IPS DF 6.9 (cell line): ENCODE results near the gene PLB1.

Experiments used
- DNase-seq: peaks from one replicate; pipeline ENCODE4 v3.0.0-alpha.2; 2013; ENCODE audit warnings: low read depth, low spot score
- H3K27ac ChIP-seq: one replicate; pipeline ENCODE4 v1.5.1; 2013; ENCODE audit warnings: low read length, control low read depth
- H3K27me3 ChIP-seq: 2 replicates; pipeline ENCODE4 v1.6.1; 2013; ENCODE audit warnings: mild to moderate bottlenecking, low read length; ENCODE audit not compliant: control insufficient read depth, insufficient read depth
- H3K36me3 ChIP-seq: 2 replicates; pipeline ENCODE4 v1.6.1; 2013; ENCODE audit warnings: low read length; ENCODE audit not compliant: control insufficient read depth, insufficient read depth
- H3K4me1 ChIP-seq: 2 replicates; pipeline ENCODE4 v1.6.1; 2013; ENCODE audit warnings: low read length; ENCODE audit not compliant: control insufficient read depth, insufficient read depth
- H3K4me3 ChIP-seq: 2 replicates; pipeline ENCODE4 v1.5.1; 2013; ENCODE audit warnings: mild to moderate bottlenecking, low read length
- H3K9me3 ChIP-seq: 2 replicates; pipeline ENCODE4 v1.6.1; 2013; ENCODE audit warnings: low read length, inconsistent platforms; ENCODE audit not compliant: control insufficient read depth, insufficient read depth
- WGBS: extraction: QIAGEN DNeasy Blood & Tissue Kit; methylation state at CpG from one replicate; pipeline ENCODE4 v1.1.7; 2013; ENCODE audit warnings: mixed read lengths, missing lambda C conversion rate; ENCODE audit not compliant: insufficient read length, insufficient coverage; 5-methylcytosine and 5-hydroxymethylcytosine counted together

The PLB1 gene

DNA sequence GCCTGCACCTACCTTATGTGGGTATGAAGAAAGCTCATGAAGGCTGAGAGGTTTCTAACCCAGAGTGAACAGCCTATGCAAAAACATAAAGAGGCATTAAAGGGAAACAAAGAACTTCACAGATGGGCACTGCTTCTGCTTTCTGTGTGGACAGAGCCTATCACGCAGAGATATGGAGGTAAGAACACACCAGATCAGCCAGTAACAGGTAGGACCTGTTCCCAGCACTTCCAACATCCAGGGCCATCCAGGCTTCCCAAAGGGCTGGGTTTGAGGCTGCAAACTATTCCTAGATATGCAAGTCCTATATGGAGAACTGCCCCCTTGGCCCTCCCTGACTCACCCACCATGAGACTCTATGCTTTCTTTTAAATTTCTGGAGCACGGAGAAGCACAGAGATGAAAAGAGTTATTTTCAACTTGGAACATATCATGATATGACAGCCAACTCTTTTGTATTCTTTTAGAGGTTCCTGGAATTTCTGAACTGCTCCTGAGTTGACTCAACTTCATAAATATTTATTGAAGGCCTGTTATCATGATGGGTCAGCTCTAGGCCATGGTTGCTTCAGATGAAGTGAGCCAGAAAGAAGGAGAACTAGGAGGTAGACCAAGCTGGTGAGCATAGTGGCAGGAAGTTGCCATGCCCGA lies 178.3 kb downstream of the PLB1 start:
- no peak for DNase-seq
- no peak overlapping the region for H3K27ac ChIP-seq
- H3K27me3 ChIP-seq = no peaks in the 10 kb centered on the region
- H3K4me3 ChIP-seq = no peak overlapping the region
- no peaks in the 10 kb centered on the region for H3K36me3 ChIP-seq
- no peaks in the 10 kb centered on the region for H3K4me1 ChIP-seq
- no CpG with 5 or more reads among the region's 3 CpGs for WGBS
- no peaks in the 10 kb centered on the region for H3K9me3 ChIP-seq

DNA sequence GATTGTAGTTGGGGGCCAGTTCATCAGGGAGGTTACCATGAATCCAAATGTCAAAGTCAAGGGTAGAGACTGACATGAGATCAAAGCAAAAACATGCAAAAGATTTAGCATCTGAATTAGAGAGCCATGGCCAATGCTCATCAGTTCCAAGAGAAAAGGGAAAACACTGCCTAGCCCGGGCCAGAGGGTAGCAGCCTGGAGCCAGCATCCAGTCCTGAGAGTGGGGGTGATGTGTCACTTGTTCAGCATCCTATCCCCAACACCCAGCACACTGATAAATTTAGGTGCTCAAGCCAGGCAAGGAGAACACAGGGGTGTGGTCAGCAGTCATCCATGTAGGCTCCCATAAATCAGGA lies 178.8 kb downstream of the PLB1 start:
- no peaks in the 10 kb centered on the region for H3K36me3 ChIP-seq
- no peak for DNase-seq
- H3K4me3 ChIP-seq = no peak overlapping the region
- no peak overlapping the region for H3K27ac ChIP-seq
- no peaks in the 10 kb centered on the region for H3K27me3 ChIP-seq
- WGBS = no CpG with 5 or more reads among the region's 1 CpG
- no peaks in the 10 kb centered on the region for H3K9me3 ChIP-seq
- H3K4me1 ChIP-seq = no peaks in the 10 kb centered on the region

DNA sequence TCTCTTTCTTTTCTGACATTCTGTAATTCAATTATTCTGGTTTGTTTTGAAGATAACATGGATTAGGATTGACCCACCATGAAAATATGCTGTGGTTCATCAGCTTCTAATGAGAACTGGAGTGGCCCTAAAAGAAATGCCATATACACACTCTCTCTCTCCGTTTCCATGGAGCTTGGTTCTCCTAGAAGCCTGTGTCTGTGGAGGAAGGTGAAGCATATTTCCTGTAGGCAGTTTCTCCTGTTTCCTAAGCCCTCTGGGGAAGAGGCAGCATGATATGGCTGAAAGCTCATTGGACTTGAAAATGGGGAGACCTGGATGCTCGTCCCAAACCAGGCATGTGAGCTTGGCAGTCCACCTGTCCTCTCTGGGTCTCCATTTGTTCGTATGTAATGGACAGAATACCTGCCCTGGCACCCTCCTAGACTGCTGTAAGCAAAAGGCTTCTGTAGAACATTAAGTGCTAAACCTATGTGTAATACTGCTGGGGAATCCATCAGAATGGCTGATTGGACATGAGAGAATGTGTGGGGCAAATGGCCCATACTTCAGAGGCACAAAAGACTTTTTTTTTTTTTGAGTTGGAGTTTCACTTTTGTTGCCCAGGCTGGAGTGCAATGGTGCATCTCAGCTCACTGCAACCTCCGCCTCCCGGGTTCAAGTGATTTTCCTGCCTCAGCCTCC lies 180.4 kb downstream of the PLB1 start:
- H3K9me3 ChIP-seq = no peaks in the 10 kb centered on the region
- H3K36me3 ChIP-seq = no peaks in the 10 kb centered on the region
- no peaks in the 10 kb centered on the region for H3K27me3 ChIP-seq
- no peak overlapping the region for H3K27ac ChIP-seq
- WGBS = no CpG with 5 or more reads among the region's 5 CpGs
- DNase-seq = no peak
- peaks cover 4% of the 10 kb centered on the region; the same call in 1 of the 2 replicates for H3K4me1 ChIP-seq
- H3K4me3 ChIP-seq = no peak overlapping the region

DNA sequence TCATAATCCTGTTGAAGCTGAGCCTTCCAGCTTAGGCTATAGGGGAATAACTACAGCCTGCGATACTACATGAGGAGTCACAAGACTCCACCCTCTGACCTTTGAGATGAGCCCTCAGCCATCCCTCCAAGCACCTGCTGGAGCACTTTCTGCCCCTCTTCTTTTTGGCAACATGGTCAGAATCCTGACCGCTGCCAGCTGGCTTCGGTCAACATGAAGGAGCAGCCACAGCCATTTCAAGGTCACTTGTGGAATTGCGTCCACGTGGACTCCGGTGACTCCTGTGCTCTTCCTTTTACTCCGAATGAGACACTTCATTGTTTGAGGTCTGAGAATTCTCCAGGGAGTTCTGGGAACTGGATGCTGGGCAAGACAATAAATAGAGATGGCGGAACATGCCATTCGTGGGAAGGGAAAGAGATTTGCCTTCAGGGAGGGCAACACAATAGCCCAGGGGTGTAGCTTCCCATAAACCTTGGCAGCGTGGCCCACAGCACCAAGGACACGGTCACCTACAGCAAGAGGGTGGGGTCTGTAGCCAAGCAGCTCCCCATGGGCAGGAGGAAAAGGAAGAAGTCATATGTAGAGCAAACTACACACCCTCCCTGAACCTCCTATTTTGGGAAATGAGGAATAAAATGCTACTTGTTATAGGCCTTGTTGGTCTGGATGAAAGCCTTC lies 182.5 kb downstream of the PLB1 start:
- no CpG with 5 or more reads among the region's 11 CpGs for WGBS
- no peaks in the 10 kb centered on the region for H3K36me3 ChIP-seq
- DNase-seq = no peak

DNA sequence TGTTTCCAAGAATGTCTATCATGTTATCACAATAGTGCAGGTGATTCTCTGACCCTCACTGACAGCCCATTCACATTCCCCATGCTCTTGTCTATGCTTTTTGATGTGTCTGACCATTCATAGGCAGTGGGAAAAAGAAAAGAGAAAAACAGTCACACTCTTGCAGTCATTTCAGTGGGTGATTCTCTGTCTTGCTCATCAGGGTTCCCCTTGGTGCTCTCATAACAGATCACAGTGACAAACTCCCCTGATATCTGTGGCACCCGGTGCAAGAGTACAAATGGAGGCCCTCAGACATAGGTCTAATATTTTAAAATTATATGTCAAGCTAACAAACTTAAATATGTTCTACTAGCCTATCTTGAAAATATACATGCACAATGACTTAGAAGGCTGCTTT lies 183.1 kb downstream of the PLB1 start:
- no peaks in the 10 kb centered on the region for H3K36me3 ChIP-seq
- H3K27ac ChIP-seq = no peak overlapping the region
- H3K27me3 ChIP-seq = no peaks in the 10 kb centered on the region
- WGBS = no CpG with 5 or more reads among the region's 1 CpG
- peaks cover 4% of the 10 kb centered on the region for H3K4me1 ChIP-seq
- no peaks in the 10 kb centered on the region for H3K9me3 ChIP-seq
- no peak overlapping the region for H3K4me3 ChIP-seq
- no peak for DNase-seq

More for the DNA sequence above, 182.5 kb downstream of the PLB1 start:
- peaks cover 4% of the 10 kb centered on the region for H3K4me1 ChIP-seq
- no peak overlapping the region for H3K4me3 ChIP-seq
- H3K9me3 ChIP-seq = no peaks in the 10 kb centered on the region
- no peaks in the 10 kb centered on the region for H3K27me3 ChIP-seq
- no peak overlapping the region for H3K27ac ChIP-seq

DNA sequence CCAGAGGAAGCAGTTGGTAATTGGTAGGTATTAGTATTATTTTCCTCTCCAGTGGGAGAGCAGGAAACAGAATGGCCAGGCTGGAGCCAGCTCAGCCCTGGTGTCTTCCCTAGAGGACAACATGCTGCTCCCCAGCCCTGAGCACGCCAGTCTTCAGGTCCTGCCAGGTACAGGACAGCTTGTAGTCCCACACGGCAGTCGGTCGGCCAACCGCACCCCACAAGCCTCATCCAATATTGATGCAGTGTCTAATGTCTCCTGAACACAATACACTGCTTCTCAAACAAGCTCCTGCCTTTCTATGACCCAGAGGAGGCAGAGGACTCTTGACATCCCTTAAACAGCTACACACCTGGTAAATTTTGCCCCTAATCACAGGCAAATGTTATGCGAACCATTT lies 184.8 kb downstream of the PLB1 start:
- Histone ChIP-seq H3K9me3 (no peaks in the 10 kb centered on the region), H3K36me3 (no peaks in the 10 kb centered on the region), H3K27ac (no peak overlapping the region), H3K4me3 (no peak overlapping the region), H3K4me1 (peaks cover 4% of the 10 kb centered on the region), H3K27me3 (no peaks in the 10 kb centered on the region)
- no peak for DNase-seq
- WGBS = no CpG with 5 or more reads among the region's 6 CpGs

DNA sequence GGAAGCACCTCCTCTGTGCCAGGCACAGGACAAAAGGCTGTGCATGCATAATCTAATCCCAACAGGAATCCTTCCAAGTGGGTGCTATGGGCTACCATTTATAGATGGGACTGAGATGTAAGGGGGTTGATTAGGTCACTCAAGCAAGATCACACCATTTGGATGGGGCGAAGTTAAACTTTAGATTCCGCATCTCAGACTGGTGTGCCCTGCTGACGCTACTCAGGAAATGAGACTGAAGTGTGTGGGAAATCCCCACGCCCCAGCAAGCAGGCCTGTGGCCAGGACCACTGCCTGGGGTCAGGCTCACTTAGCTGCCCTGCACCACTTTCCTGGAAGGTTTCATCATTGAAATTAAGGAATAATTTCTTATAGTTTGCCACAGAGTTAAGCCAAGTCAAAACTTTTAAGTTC lies 185.3 kb downstream of the PLB1 start:
- WGBS = no CpG with 5 or more reads among the region's 4 CpGs
- Histone ChIP-seq H3K27me3 (no peaks in the 10 kb centered on the region), H3K36me3 (no peaks in the 10 kb centered on the region), H3K9me3 (no peaks in the 10 kb centered on the region), H3K4me3 (no peak overlapping the region), H3K27ac (no peak overlapping the region), H3K4me1 (peaks cover 4% of the 10 kb centered on the region)
- DNase-seq = no peak

DNA sequence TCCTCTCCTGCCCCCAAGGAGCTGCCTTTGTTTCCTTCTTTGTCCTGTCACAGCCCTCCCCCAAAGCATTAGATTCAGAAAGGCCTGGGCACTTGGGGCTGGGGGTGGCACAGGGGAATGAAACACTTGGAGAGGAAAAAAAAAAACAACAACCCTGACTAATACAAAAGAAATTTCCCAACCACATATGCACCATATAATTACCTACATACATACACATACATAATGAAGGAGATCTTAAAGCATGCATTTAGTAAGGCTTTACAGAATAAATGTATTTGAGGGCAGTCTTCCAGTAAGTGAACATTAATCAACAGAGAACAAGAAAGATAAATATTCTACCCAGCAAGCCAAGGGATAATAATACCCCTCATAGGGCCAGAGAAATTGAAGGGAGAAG lies 185.7 kb downstream of the PLB1 start:
- Histone ChIP-seq H3K27ac (no peak overlapping the region), H3K9me3 (no peaks in the 10 kb centered on the region), H3K4me3 (no peak overlapping the region), H3K36me3 (no peaks in the 10 kb centered on the region), H3K27me3 (no peaks in the 10 kb centered on the region), H3K4me1 (peaks cover 4% of the 10 kb centered on the region)
- no peak for DNase-seq

DNA sequence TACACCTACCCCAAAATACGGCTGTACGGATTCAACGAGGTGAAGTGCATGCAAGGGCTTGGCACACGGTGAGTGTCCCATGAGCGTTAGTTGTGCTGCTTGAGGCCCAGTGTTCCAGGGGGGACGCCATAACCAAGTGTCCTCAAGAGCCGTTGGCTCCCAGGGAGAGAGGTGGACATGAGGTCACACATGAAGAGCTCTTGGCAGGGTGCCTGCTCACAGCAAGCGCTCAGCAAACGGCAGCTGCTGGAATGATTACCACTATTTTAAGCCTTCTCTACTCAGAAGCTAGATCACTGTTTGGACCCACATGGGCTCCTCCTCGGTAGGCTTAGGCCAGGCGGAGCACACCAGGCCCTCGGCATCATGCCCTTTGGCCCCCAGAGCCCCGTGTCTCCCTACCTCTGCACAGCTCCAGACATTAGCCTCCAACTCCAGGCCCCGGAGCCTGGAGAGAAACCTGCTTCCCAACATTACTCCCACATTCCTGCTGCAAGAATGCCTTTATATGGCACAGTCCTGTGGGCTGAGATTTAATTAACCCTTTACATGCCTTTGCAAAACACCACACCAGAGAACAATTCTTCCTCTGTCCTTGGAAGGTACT lies 187.3 kb downstream of the PLB1 start:
- no peak overlapping the region for H3K27ac ChIP-seq
- H3K4me1 ChIP-seq = peaks cover 4% of the 10 kb centered on the region
- no peaks in the 10 kb centered on the region for H3K36me3 ChIP-seq
- H3K27me3 ChIP-seq = no peaks in the 10 kb centered on the region
- no peak overlapping the region for H3K4me3 ChIP-seq
- peak; percentile 25 for DNase-seq
- no CpG with 5 or more reads among the region's 14 CpGs for WGBS
- H3K9me3 ChIP-seq = no peaks in the 10 kb centered on the region

DNA sequence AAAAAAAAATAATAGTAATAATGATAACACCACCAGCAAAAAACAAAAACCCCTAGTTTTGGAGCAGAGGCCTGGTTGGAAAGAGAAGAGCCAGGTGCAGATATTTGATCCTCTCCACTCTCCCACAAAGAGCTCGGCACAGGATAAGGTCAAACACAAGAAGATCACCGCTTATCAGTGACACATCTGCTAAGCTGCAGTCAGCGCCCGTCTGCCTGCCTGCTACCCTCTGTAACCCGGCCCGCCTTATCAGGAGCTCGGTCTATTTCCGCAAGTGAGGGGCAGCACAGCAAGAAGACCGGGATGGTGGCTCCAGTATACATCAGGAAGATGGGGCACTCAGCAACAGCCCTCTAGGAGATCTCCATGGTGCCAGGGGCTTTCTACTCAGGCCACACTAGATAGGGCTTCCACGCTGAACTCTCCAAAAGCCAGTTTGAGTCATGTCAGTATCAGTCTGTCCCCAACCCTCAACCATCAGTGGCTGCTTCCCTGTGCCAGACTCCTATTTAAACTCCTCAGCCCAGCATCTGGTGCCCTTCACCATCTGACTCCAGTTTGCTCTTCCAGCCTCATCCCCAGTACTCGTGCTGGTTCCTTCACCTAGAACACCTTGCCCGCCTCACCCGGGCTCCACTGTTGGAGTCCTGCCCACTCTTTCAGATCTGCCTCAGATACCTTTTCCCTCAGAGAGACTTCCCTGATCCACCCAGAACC lies 188.4 kb downstream of the PLB1 start:
- H3K4me1 ChIP-seq = peaks cover 4% of the 10 kb centered on the region

More for the DNA sequence above, 188.4 kb downstream of the PLB1 start:
- H3K9me3 ChIP-seq = no peaks in the 10 kb centered on the region
- no peak for DNase-seq
- no peaks in the 10 kb centered on the region for H3K36me3 ChIP-seq
- H3K27ac ChIP-seq = no peak overlapping the region
- no peak overlapping the region for H3K4me3 ChIP-seq
- H3K27me3 ChIP-seq = no peaks in the 10 kb centered on the region
- no CpG with 5 or more reads among the region's 13 CpGs for WGBS
